HG03378 (cell line): ENCODE measurements around the gene KRT2.

Experiments used
- ATAC-seq: cut with Tn5 transposase; IDR thresholded peaks from one replicate; pipeline ENCODE4 v1.9.1; 2021; ENCODE audit warnings: mild to moderate bottlenecking, moderate library complexity; ENCODE audit not compliant: unreplicated experiment

The KRT2 gene

DNA sequence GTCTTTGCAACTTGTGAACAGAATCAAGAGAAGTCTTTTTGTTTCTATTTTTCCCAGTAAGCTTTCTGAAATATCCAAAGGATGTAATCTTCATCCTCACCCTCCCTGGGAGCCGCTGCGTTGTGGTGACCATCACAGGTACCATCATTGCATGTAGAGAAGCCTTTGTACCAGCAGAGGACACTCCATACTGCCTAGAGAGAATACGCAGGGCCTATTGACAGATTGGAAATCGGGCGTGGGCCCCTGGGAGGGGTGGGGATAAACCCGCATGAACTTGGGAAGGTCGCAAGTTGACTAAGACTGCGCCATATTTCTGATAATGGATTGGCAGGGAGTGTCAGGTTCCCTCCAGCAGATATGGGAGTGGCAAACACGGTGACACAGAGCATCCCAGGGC lies 15.5 kb upstream of the KRT2 start:
- ATAC-seq, result no peak

DNA sequence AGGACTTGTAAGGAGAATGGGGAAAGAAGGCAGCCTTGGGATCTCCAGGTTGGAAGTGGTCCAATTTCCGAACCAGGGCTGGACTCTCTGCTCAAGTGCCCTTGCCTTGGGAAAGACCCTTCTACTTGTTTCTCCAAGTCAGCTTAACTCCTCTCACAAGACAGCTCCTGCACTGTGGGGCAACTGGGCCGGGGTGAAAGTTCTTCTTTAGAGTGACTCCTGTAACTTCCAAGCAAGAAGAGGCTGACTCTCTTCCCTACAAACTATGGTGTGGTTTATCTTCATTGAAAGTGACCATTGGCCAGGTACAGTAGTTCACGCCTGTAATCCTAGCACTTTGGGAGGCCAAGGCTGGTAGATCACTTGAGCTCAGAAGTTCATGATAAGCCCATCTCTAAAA lies 14.5 kb upstream of the KRT2 start:
- ATAC-seq, result no peak

DNA sequence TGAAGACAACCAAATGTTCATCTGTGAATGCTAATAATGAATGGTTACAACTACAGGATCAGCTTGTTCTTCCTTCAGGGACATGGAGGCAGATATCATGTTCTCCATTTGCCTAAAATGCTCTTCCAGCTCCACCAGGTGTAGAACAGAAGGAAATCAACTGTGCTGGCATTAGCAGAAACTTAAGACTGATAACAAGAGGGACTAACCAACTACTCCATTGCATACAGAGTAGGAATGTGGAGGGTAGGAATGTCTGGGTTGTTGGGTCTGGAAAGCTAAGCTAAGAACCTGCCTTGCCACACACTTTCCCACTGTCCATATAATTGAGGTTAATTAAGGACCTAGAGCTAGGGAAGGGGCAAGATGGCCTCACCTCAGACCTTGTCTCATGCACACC lies 11.4 kb upstream of the KRT2 start:
- no peak for ATAC-seq

DNA sequence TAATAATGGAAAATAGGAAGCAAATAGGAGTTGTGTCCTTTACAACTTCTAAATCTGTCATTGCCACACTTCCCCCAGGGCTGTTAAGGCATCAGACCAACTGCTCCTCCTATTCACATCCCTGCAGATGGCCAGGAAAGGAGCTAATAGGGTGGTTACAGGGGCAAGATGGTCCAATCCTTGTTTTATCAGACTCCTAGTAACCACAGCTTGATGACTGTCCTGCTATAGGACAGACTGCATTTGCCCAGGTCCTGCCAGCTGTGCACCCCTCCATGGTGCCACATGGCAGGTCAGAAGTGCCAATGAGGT lies 10.9 kb upstream of the KRT2 start:
- ATAC-seq, result no peak

DNA sequence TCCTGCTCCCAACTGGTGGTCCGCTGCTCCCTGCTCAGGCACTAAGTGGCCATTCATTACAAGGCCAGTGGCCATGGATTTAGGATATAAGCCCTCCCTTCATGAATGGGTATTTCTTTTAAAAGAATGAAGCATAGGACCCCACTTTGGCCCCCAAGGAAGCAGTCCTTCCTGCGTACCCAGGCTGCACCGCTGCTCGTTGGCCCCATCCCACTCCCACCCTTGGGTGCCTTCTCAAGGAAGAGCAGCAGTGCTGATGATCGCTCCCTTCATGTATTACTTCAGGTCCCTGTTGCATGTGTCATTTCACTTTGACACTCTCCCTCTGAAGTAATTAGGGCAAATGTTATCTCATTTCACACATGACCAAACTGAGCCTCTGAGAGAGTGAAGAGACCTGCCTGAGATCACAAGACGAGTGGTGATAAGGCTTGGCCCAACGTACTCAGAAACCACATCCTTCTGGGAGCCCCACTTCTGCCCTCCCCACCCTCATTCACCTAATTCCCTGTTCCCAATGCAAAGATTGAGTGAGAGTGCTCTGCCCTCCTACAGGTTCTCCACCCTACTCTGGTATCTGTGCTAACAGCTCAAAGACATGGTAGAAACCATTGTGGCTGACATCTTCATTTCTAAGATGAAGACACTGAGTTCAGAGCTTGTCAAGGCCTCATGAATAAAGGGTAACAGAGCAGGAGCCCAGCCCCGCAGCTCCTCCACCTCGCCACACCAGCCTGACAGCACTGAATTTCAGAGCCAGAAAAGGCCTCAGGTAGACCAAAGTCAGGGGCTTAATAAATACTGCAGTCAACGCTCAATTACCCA lies 10.3 kb upstream of the KRT2 start:
- no peak for ATAC-seq

DNA sequence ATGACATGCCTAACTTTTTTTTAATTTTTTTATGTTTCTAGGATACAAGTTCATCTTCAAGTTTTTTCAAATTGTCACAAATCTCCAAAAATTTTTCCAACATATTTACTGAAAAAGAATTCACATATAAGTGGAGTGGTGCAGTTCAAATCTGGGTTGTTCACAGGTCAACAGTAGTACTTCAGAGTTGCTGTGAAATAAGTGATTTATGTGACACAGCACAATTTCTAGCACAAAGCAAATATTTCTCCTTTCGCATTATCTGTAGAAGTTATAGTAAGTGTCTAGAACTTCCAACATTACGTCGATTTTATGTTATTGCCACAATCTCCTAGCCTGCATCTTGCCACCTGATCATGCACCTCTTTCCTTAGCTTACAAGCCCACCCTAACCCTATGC lies 9.7 kb upstream of the KRT2 start:
- ATAC-seq, result no peak

DNA sequence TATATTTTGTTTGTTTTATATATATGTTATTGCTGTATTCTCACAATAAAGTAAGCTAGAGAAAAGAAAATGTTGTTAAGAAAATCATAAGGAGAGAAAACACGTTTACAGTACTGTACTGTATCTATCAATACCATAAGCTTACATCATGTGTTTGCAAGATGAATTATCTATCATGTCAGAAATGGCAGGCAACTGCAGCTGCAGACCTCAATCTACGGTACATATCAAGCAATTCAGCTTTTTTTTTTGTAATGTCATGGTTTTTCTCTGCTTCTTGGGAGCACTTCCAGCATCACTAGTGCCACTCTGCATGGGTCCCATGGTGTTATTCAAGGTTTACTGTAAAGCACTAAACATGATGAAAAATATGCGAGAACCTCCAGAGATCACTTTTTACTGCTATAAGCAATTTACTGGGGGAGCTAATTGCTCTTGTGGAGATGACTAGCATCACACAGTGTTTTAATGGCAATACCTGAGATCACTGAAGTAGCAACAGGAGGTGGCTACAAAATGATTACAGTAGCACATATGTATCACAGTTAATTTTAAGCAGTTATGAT lies 9.0 kb upstream of the KRT2 start:
- no peak for ATAC-seq

DNA sequence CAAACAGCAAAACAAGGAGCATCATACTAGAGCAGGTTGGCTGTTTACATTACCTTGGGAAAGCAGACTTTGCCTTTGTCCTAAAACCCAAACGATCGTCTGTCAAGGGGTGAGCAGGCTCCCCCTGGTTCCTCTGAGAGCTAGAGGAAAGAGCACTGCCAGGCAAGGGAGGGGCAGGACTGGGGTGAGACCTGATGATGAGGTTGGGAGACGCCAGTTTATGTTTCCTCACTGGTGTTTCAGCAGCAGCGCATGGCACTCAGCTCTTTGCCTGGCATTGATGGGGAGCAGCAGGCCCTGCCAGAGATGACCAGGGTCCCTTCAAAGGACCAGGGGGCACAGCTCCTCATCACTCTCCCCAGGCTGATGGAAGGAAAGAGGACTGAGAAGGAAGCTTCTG lies 7.9 kb upstream of the KRT2 start:
- ATAC-seq, result no peak

DNA sequence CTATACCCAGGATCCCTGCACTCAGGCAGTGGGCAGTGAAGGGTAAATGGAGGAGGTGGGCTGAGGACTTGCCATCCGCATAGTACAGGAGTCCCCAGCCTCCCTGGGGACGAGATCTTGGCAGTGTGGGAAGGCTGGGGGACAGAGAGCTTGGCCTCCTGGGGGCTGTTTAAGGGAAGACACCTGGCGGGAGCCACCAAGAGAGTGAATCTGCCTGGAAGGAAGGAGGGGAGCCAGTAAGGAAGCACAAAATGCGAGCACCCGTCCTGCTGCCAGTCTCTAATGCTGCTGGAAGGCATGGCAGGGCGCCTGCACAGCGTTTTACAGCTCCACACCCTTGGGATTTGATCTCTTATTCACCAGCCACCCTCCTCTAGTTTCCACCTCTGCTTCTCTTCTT lies 7.4 kb upstream of the KRT2 start:
- no peak for ATAC-seq

DNA sequence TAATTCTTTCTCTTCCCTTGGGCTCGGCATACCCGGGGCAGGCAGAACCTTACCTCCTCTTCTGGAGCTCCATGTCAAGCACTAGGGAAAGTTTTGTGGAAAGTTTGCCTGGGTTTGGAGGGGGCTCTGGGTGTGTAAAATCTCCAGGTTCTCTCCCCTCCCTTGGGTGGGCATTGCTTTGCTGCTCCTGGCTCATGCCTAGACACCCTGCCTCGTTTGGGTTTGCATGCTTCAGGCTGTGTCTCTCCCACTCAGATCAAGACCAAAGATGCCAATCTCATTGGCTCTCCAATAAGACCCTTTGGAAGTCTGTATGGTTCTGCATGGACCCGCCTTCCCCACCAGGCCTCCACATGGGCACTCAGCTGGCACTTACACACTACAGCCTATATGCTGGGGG lies 6.2 kb upstream of the KRT2 start:
- no peak for ATAC-seq

DNA sequence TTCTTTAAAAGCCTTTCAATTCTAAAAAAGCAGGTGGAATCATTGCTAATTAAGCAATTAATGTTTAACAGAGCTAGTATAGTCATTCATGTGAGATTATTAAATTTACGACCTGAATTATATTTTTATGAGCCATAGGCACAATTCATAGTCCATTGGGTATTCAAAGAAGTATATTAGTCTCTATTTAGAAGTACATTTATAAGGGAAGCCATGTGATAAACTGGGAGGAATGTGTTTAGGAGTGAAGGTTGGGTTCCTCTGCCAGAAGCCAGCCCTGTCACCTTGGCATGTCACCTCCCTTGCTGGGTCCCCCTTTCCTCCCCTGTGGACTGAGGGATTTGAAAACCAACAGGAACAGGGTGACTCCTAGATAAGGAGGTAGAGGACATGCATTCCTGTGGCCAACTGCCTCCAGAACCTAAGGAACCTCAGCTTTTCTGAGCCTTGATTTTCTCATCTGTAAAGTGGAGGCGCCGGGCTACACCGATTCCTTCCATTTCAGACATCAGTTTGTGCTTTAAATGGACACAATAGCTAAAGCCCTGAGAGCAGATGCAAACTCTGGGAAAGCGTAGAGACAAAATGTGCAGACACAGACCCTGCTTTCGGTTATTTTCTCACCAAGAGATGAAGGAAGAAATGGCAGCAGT lies 5.4 kb upstream of the KRT2 start:
- no peak for ATAC-seq

DNA sequence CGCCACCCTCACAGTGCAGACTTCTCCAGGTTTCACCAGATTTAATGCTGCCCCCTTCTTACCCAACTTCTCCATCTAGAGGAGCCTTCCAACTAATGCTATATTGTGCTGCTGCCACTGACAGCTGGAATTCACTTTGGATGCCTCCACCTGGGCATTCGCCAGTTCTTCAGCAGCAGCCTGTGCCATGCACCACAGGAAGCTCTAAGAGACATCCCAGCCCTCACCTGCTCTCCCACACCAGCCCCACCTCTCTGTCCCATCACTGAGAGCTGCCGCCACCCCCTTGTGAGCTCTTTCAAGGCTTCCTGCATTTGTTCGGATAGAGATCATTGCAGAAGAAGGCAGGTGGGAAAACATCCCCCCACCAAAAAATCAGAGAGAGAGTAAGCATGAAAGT lies 4.6 kb upstream of the KRT2 start:
- ATAC-seq, result no peak

DNA sequence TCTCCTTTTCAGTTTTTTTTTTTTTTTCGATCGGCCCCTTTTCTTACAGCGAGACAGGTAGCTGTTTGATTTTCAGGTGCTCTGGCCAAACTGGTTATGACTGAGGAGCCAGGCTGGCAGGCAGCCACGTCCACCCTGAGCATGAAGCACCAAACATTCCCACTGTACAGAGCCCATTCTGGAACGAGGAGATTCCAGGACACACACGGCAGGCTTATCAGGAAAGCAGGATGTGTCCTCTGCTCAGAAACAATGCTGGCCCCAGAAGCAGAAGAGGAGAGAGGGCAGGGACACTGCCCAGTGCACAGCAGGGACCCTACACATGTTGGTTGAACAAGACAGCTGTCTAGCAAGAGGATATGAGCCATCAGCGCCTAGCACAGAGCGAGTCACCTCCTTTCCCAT lies 3.7 kb upstream of the KRT2 start:
- ATAC-seq, result no peak

DNA sequence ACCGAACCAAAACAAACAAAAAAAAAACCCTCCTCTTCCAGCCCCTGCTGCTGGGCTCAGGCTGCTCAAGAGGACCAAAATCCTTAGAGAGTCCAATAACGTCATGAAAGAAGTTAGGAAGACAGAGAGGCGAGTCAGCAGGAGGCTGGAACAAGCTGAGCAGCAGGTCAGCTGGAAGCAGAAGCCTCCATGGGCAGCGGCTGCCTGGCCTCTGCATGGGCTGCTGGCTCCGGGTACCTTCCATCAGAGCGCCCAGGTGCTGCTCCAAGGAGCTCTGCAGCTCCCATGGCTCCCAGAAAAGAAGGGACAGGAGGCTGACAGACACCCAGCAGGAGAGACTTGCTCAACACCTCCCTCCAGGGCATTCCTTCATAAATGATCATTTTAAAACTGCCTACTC lies 3.2 kb upstream of the KRT2 start:
- no peak for ATAC-seq

DNA sequence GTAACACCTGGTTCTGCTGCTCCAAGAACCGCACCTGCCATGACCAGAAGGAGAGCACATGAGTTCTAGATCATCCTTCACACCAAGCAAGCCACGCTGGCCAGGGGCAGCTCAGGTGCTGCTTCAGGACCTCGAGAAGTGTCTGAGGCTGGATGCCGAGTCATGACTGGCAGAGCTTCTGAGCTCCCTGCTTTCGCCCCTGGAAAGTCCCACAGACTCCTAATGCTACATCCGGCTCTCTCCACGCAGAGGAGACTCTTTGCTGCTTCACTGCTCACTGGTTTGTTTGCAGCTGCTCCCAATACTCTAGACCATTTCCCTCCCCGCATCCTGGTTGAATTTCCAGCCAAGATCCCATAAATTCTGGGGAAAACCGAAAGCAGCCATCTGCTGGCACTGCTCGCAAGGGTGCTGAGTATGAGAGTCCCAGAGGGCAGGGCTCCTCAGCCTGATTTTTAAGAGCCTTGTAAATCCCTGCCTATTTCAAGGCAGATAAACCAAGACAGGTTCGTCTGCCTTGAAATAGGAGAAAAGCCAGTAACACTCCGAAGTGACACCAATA lies 1.4 kb downstream of the KRT2 start:
- no peak for ATAC-seq

DNA sequence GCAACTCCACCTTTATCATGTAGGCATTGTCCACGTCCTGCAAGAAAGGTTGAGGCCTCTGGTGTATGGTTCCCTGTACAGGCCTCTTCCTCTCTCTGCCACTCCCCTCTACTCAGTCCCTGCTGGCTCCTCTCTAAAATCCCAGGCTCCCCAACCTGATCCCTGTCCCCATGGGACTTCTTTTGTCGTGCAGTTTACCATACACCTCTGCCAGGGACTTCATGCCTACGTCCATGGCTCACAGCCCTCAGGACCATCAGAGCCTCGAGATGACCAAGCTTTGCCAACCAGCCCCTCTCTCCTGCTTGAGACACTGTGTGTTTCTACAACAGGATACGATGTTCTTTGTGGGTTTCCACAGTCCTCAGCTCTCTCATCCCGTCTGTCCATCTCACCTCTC lies 2.9 kb downstream of the KRT2 start:
- no peak for ATAC-seq

DNA sequence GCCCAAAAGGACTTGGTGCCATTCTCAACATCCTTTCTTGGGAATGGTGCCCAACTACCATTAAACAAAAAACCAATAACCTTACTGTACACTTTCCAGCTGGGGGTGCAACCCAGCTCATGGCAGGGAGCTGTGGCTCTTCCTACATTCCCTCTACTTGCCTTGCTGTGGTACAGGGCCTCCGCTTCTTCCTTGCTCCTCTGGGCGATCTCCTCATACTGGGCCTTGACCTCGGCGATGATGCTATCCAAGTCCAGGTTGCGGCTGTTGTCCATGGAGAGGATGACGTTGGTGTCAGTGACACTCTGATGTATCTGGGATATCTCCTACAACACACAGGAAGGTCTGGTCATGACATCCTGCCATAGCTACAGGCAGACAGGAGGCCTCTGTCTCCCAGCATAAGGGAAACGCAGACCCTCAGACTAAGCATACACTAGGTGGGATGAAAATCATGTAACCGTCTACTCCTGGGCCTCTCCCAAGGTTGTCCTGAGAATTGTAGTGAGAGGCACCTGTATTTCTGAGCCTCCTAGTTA lies 3.9 kb downstream of the KRT2 start:
- ATAC-seq, result no peak

DNA sequence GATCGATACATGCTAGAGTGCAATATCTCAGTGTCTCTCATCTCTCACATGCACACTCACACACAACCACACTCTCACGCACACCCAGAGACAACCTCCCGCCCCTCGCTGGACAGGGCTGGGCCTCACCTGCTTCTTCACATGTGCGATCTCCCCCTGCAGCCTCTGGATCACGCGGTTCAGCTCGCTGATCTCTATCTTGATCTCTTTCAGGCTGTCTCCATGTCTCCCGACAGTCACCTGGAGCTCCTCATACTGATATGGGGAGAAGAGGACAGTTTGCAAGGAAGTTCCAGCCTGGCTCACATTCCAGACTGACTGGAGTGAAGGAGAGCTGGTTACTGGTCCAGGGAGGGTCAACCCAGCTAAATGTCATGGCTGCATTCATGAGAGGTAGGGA lies 4.4 kb downstream of the KRT2 start:
- ATAC-seq, result no peak

DNA sequence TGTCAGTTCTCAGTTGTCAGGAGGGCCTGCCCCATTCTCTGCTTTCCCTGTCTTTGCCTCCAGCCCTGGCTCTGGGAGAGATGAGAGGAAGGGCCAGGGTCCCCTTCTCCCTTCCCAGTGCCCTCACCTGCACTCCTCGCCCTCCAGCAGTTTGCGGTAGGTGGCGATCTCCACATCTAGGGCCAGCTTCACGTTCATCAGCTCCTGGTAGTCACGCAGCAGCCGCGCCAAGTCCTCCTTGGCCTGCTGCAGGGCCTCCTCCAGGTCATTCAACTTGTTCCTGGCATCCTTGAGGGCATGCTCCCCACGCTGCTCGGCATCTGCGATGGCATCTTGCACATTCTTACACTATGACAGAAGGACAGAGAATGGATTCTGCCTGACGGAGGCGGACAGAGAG lies 5.4 kb downstream of the KRT2 start:
- no peak for ATAC-seq

DNA sequence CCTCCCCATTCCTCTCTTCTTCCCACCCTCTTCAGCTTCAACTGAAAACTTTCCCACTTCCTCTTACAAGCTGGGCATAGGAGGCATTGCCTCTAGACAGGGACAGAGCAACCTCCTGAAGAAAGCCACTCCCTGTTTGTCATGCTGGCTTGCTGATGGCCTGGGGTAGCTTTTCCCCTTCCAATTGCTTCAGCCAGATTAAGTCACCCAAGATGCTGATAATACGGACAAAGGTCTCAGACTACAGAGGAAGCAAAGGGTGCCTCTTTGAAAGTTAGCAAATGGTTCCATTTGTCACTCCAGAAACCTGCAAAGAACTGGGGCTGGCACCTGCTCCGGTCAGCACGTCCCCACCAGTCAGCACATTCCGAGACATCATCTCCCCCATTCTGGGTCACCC lies 6.0 kb downstream of the KRT2 start:
- ATAC-seq, result no peak

DNA sequence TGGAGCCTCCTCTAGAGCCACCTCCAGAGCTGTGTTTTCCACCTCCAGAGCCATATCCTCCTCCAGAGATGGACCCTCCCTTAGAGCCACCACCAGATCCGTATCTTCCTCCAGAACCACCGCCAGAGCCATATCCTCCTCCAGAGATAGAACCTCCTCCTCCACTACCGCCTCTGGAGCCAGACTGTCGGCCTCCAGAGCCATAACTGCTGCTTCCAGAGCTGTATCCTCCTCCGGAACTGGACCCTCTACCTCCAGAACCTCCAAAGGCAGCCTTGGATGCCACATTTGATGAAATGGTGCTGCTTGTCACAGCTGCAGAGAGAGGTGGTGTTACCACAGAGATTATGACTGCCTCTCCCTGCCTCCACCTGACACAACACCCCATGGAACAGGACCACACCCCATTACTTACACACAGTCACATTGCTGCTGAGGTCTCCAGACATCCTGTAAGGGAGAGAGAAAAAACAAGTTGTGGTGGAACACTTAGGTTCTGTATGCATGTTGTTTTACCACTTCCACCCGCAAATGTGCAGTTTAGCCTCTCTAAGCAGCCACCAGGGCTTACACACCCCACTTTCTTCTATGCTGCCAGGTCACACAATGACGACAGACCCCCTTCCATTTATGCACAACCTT lies 6.8 kb downstream of the KRT2 start:
- no peak for ATAC-seq

DNA sequence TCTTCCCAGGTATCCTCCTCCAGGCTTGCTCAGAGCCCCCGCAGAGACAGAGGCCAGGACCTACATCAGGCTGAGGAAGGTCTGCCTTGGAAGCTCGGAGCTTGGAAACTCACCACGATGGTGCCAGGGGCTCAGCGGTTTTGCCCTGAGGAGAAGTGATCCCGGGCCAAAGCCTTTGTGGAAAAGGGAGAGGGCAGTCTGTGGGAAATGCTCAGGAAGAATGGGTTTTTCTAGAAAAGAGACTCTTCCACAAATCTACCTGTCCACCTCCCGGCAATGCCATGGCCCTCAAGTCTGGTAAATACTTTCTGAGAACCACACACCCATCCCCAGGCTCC lies 8.0 kb downstream of the KRT2 start:
- no peak for ATAC-seq
